HG03066 (cell line): Measurements from ENCODE around the gene STK31.
"Not testable (repeated sequence)": the region's sequence is repeated elsewhere in the genome, so short reads cannot be mapped to it uniquely, and the experiment has no call there.

Experiments
- ATAC-seq: cut with Tn5 transposase; IDR thresholded peaks from one replicate; pipeline ENCODE4 v1.9.1; 2021; ENCODE audit warnings: low read depth; ENCODE audit not compliant: unreplicated experiment

The STK31 gene

DNA sequence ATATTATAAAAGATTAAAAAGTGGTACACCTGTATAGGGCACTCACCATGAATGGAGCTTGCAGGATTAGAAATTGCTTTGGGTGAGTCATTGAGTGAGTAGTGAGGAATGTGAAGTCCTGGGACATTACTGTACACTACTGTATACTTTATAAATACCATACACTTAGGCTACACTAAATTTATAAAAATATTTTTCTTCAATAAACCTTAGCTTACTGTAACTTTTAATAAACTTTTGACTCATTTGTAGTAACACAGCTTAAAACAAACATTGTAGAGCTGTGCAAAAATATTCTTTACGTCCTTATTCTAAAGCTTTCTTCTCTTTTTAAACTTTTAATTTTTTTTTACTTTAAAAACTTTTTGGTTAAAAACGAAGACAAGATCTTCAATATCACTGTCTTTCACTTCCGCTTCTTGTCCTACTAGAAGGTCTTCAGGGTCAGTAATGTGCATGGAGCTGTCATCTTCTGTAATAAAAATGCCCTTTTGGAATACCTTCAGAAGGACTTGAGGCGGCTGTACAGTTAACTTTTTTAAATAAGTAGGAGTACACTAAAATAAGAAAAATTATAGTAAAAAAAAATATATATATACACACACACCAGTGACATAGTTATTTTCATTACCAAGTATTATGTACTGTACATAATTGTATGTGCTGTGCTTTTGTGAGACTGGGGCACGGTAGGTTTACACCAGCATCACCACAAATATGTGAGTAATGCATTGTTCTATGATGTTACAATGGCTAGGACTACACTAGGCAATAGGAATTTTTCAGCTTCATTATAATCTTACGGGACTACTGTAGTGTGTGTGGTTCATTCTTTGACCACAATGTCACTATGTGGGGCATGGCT lies 3.5 kb downstream of the STK31 start:
- ATAC-seq, result no peak

DNA sequence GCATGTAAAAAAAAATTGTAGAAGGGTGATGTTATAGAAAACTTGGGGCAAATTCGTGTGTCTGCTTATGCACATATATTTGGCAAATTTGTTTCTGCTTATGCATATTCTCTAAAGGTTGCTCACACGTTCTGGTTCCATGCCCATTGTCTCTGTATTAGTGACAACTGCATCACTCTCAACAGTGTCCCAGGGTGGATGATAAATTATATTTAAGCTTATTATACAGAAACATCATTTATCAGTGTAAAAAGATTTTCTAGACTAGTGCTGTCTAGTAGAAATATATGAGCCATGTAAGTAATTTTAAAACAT lies 4.1 kb downstream of the STK31 start:
- ATAC-seq, result no peak

DNA sequence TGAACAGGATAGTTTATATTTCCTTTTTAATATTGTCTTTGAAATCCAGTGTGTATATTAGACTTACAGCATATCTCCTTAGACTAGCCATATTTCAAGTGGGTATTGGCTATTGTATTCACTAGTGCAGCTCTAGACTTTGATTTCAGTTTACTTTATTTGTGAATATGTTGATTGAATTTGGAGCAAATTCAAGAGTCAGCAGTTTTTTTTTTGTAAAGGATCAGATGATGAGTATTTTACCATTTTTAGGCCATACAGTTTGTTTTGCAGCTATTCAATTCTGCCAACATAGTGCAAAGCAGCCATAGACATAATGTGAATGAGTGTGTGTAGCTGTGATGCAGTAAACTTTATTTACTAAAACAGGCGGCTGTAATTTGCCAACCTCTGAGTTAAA lies 4.6 kb downstream of the STK31 start:
- ATAC-seq, result no peak

DNA sequence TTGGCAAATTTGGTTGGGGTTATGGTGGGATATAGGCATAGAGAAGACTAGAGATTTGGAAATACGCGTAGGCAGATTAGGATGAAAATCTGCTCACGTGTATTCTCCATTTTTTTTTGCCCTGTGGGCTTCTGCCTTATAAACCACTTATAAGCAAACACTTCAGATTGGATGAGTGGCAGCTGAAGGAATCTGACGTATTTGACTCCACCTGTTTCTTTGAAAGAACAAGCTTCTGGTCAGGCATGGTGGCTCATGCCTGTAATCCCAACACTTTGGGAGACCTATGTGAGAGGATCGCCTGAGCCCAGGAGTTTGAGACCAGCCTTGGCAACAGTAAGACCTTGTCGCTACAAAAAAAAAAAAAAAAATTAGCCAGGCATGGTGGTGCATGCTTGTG lies 5.1 kb downstream of the STK31 start:
- ATAC-seq, result no peak

DNA sequence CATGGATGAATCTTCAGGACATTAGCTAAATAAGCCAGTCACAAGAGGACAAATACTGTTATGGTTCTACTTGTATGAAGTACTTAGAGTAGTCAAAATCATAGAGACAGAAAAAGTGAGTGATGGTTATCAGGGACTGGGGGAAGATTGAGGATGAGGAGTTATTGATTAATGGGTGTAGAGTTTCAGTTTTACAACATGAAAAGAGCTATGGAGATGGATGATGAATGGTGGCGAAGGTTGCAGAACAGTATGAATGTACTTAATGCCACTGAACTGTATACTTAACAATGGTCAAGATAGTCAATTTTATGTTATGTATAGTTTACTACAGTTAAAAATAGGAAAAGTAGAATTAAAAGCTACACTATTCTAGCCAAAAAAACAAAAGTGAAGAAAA lies 7.8 kb downstream of the STK31 start:
- no peak for ATAC-seq

DNA sequence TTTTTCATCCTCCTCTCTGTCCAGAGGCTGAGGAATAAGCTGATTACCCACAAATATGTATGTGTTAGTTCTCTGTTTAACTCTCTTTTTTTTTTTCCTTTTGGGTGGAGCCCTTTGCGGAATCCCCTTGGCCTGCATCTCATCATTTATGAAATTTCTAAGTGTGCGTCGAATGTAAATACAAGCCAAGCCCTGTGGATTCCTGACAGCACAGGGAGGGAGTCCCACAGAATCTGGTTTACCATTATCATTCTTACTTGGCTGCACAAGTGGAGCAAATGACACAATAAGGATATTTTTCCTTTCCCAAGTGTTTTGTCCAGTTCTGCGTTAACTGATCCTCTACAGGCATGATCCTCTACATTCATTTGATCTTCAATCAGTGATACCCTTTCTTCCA lies 11.4 kb downstream of the STK31 start:
- ATAC-seq, result no peak

DNA sequence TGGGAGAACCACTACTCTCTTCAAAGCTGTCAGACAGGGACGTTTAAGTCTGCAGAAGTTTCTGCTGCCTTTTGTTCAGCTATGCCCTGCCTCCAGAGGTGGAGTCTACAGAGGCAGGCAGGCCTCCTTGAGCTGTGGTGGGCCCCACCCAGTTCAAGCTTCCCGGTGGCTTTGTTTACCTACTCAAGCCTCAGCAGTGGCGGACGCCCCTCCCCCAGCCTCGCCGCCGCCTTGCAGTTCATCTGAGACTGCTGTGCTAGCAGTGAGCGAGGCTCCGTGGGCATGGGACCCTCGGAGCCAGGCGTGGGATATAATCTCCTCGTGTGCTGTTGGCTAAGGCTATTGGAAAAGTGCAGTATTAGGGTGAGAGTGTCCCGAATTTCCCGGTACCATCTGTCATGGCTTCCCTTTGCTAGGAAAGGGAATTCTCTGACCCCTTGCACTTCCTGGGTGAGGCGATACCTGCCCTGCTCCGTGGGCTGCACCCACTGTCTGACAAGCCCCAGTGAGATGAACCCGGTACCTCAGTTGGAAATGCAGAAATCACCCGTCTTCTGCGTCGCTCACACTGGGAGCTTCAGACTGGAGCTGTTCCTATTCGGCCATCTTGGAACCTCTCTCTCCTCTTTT lies 12.7 kb downstream of the STK31 start:
- ATAC-seq, result not testable (repeated sequence)

DNA sequence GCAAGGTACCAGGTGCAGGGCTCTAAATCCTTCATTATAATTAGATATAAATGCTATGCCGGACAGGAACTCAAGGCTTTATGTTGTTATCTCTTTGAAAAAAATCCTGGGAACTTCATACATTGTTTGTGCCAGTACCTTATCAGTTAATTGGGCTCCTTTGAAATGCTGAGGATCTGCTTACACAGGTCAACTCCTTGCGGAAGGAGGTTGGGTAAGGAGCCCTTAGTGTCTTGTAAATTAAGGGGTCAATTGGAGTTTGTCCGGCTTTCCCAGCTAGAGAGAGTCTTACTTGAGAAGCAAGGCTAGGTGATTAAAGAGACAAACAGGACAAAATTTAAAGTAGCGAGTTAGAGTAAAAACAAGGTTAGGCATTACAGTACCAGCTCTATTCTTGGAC lies 14.1 kb downstream of the STK31 start:
- ATAC-seq, result not testable (repeated sequence)

DNA sequence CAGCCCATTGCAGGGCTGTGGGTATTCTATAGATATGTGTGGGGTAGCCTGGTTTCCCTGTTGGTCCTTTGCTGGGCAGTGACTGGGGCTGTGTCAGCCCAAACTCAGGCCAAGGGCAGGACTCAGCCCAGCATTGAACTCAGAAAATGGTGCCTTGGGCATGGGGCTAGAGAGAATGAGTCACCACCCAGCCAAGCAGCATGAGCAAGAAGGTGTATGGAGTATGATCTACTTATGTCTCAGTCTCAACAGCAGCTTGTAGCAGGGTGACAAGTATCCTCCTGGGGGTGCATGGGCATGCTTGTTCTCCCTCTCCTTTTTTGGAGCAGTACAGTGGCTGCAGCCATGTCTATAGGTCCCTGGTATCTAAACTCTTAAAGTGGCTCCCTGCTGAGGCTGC lies 32.0 kb downstream of the STK31 start:
- ATAC-seq, result no peak

DNA sequence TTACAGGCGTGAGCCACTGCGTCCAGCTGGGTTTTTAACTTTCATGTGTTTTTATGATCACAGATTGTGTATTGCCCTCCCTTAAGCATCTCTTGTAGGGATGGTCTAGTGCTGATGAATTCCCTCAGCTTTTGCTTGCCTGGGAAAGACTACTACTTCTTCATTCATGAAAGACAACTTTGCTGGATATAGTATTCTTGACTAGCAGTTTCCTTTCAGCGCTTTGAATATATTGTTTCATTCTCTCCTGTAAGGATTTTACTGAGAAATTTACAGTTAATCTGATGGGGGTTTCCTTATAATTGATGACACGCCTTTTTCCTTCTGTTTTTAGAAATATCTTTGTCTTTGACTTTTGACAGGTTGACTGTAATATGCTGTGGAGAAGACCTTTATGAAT lies 33.2 kb downstream of the STK31 start:
- ATAC-seq, result no peak

DNA sequence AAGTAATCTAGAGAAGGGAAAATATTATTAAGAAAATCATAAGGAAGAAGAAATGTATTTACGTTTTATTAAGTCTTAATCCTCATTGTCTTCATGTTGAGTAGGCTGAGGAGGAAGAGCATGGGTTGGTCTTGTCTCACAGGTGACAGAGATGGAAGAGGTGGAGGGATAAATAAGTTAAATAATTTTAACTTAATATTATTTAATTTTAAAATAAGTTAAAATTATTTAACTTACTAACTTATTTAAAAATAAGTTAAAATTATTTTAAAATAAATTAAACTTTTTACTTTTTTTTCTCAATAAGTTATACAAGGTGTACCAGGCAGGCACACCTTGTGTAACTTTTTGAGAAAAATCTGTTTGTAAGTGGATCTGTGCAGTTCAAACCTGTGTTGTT lies 36.6 kb downstream of the STK31 start:
- no peak for ATAC-seq

DNA sequence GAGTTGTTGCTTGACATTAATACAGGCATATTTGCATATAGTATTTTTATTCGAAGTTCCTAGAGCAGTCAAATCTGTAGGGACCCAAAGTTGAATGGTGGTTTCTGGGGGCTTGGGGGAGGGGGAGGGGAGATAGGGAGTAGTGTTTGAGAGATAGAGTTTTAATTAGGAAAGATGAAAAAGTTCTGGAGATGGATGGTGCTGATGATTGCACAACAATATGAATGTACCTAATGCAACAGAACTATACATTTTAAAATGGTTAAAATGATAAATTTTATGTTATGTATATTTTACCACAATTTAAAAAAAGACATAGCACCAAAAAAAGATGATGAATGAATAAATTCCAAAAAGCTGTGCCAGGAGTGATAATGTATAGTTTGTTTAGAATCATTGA lies 41.8 kb downstream of the STK31 start:
- ATAC-seq, result no peak

DNA sequence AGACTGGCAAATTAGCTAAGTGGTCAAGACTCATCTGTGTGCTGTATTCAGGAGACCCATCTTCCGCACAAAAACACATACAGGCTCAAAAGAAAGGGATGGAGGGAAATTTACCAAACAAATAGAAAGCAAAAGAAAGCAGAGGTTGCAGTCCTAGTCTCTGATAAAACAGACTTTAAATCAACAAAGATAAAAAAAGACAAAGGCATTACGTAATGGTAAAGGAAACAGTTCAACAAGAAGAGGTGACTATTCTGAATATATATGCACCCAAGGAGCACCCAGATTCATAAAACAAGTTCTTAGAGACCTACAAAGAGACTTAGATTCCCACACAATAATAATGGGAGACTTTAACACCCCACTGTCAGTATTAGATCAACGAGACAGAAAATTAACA lies 48.8 kb downstream of the STK31 start:
- not testable (repeated sequence) for ATAC-seq

DNA sequence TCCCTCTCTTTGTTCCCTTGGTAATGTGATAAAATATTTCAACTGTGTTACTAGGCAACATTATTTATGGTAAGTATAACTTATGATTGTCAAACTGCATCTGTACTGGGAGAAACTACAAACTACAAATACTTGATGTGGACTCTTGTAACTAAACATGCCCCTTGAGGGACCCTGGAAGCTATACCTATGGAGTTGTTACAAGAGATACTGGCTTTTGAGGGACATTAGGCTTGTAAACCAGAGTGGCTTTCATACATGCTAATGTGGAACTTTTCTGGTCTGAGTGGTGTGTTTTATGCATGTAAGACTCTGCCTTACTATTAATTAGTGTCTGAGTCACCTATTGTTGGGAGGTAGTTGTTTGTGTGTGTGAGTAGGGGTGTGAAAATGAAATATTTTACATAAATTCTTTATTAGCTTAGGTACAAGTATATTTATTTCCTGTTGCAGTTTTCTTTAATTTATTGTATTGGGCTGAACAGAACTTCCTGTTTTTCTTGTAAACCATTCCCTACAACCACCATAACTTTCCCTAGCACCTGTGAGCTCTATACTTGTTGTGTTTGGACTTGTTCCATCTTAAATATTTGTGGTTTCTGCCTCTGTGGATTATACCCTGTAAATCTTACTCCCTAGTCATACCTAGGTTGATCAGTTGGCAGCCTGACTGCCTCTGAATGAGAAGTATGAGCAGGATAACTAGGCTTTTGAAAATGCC lies 49.8 kb downstream of the STK31 start:
- ATAC-seq, result no peak

DNA sequence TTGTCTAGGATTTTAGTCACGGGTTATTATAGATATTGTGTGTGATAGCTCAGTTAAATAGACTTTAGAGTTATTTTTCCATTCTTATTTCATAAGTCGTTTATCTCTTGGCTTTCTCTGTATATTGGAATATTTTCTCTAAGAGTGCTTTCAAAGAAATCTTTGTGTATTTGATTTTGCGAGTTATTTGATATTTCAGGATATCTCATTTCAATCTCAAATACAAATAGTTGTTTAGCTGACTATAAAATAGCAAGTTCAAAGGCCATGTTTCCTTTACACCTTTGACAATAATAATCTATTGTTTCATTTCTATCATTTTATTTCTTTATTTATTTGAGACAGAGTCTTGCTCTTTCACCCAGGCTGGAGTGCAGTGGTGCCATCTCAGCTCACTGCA lies 55.9 kb downstream of the STK31 start:
- no peak for ATAC-seq

DNA sequence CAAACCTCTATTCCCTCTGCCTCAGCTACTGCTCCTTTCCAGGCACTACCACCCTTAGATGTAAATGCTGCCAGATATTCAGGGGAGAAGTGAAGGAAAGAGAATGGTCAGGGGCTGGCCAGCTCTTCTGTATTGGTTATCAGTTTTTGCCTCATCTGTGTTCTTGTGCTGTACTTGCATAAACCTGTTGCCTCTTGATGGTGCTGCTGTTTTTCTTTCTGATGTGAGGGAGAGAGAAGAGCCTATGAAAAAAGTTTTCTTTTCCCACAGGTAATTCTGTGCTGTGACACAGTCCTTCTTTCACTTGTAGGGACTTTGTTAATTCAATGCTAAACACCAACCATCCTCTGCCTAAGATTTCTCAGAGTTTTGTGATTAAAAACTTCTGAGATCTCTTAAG lies 57.5 kb downstream of the STK31 start:
- ATAC-seq, result no peak

DNA sequence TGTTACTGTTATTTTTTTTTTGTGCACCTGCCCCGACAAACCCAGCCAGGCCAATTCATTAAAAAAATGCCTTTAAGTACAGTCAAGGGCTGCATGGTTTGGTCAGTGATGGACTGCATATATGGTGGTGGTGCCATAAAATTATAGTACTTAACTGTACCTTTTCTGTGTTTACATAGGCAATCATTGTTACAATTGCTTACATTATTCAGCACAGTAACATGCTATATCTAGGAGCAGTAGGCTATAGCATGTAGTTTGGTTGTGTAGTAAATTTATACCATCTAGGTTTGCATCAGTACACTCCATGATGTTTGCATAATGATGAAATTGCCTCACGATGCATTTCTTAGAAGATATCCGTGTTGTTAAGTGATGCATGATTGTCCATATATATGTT lies 58.0 kb downstream of the STK31 start:
- ATAC-seq, result no peak

DNA sequence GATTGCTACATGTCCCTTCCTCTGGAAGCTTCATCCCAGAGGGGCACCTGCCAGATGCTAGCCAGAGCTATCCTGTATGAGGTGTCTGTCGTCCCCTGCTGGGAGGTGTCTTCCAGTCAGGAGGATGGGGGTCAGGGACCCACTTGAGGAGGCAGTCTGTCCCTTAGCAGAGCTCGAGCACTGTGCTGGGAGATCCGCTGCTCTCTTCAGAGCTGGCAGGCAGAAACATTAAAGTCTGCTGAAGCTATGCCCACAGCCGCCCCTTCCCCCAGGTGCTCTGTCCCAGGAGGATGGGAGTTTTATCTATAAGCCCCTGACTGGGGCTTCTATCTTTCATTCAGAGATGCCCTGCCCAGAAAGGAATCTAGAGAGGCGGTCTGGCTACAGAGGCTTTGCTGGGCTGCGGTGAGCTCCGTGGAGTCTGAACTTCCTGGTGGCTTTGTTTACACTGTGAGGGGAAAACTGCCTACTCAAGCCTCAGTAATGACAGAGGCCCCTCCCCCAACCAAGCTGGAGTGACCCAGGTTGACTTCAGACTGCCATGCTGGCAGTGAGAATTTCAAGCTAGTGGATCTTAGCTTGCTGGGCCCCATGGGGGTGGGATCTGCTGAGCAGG lies 69.3 kb downstream of the STK31 start:
- not testable (repeated sequence) for ATAC-seq

DNA sequence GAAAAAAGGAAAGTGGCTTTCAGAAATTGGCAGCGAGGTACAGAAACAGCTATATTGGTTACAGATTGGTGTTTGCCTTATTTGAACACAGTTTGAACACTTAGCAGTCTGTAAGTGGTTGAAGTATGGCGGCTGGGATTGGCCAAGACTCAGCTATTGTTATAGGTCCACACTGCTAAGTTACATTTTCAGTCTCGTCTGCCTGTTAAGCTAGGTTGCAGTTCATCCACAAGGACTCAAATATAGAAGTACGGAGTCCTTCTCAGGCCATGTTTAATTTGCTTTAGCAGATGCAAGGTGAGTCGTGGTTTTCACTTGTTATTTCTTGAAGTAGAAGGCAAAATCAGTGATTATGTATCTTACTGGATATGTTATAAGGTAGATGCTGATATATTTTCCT lies 73.1 kb downstream of the STK31 start:
- ATAC-seq, result no peak

DNA sequence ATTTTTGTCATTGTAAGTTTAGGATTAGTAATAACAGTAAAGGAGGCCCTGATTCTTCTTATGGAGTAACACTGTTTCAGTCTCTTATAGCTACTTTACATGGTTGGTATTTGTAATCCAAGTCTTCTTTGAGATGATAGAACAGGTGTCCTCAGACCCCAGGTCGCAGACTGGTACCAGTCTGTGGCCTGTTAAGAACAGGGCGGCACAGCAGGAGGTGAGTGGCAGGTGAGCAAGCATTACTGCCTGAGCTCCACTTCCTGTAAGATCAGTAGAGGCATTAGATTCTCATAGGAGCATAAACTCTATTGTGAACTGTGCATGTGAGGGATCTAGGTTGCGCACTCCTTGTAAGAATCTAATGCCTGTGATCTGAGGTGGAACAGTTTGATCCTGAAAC lies 77.3 kb downstream of the STK31 start:
- no peak for ATAC-seq

DNA sequence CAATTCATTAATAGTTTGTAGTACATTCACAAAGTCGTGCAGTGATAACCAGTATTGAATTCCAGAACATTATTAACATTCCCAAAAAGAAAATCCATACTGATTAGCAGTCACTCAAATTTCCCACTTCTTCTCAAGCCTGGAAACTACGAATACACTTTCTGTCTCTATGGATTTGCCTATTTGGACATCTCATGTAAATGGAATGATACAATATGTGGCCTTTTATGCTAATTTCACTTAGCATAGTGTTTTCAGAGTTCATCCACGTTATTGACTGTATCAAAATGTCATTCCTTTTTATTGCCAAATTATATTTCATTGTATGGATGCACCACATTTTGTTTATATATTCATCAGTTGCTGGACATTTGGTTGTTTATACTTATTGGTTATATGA lies 78.8 kb downstream of the STK31 start:
- no peak for ATAC-seq
